ENCODE data around the gene HIRA.

Gene HIRA

DNA sequence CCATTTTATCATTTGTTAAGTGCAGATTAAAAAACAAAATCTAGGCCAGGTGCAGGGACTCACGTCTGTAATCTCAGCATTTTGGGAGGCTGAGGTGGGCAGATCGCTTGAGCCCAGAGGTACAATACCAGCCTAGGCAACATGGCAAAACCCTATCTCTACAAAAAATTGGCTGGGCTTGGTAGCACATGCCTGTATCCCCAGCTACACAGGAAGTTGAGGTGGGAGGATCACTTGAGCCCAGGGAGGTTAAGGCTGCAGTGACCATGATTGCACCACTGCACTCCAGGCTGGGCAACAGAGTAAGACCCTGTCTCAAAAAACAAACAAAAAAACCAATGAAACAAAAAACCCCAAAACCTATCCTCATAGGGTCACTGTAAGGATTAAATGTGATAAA is 32.9 kb downstream of the HIRA start:
- Histone ChIP-seq H3K36me3 (ENCODE audit: insufficient read depth, low read length) (peaks cover 92% of the 10 kb centered on the region), H4K20me1 (ENCODE audit: insufficient read depth, low read length) (no peaks in the 10 kb centered on the region; the same call in 1 of the 2 replicates), H2AFZ (ENCODE audit: low read depth, low read length) (no peak overlapping the region), H3K27ac (ENCODE audit: low read length) (0 out of 2 replicates have a peak overlapping the region, but pooled peaks have one; percentile 14), H3K4me2 (ENCODE audit: insufficient read depth, low read length) (no peak overlapping the region), H3K9ac (ENCODE audit: low read depth, low read length) (no peak overlapping the region), H3K4me1 (ENCODE audit: insufficient read depth, low read length) (no peaks in the 10 kb centered on the region), H3K9me3 (ENCODE audit: insufficient read depth, low read length, severe bottlenecking) (no peaks in the 10 kb centered on the region), H3K79me2 (ENCODE audit: insufficient read depth, low read length) (no peaks in the 10 kb centered on the region), H3K27me3 (ENCODE audit: insufficient read depth, low read length, poor library complexity) (no peaks in the 10 kb centered on the region), H3K4me3 (ENCODE audit: low read depth in 1 of 2, low read length in 2 of 2) (no peak overlapping the region)
- no peak for TF ChIP-seq EZH2 (IDR thresholded peaks at IDR 0.05; ENCODE audit: borderline replicate concordance, low read depth, low read length, severe bottlenecking)
- TF ChIP-seq, protein P1, sequence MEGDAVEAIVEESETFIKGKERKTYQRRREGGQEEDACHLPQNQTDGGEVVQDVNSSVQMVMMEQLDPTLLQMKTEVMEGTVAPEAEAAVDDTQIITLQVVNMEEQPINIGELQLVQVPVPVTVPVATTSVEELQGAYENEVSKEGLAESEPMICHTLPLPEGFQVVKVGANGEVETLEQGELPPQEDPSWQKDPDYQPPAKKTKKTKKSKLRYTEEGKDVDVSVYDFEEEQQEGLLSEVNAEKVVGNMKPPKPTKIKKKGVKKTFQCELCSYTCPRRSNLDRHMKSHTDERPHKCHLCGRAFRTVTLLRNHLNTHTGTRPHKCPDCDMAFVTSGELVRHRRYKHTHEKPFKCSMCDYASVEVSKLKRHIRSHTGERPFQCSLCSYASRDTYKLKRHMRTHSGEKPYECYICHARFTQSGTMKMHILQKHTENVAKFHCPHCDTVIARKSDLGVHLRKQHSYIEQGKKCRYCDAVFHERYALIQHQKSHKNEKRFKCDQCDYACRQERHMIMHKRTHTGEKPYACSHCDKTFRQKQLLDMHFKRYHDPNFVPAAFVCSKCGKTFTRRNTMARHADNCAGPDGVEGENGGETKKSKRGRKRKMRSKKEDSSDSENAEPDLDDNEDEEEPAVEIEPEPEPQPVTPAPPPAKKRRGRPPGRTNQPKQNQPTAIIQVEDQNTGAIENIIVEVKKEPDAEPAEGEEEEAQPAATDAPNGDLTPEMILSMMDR (IDR thresholded peaks at IDR 0.05; ENCODE audit: borderline replicate concordance, extremely low read depth, low read length, poor library complexity, severe bottlenecking) = no peak
- ATAC-seq (ENCODE audit: insufficient read depth, low read depth) (no peak), DNase-seq (no peak)

DNA sequence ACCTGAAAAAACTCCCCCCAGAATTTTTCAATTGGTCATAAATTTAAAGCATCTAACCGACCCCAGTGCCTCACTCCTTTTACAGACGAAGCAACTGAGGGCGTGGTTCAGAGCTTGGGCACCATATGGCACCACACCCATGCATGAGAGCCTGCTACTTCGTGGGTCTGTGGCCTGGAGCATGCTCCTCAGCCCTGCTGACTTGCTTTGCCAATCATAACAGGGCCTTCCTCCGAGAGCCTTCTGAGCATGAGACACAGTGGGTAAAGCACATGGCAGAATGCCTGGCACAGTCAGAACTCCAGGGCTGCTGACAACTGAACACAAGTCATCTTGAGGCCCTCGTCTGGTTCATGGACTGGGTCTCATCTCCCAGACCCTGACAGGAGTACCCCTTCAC is 33.3 kb downstream of the HIRA start:
- Histone ChIP-seq H3K4me1 (ENCODE audit: insufficient read depth, low read length) (no peaks in the 10 kb centered on the region), H3K9ac (ENCODE audit: low read depth, low read length) (no peak overlapping the region), H3K4me3 (ENCODE audit: low read depth in 1 of 2, low read length in 2 of 2) (no peak overlapping the region), H3K9me3 (ENCODE audit: insufficient read depth, low read length, severe bottlenecking) (no peaks in the 10 kb centered on the region), H3K36me3 (ENCODE audit: insufficient read depth, low read length) (peaks cover 93% of the 10 kb centered on the region), H3K4me2 (ENCODE audit: insufficient read depth, low read length) (no peak overlapping the region), H3K27ac (ENCODE audit: low read length) (no peak overlapping the region), H2AFZ (ENCODE audit: low read depth, low read length) (no peak overlapping the region), H4K20me1 (ENCODE audit: insufficient read depth, low read length) (no peaks in the 10 kb centered on the region; the same call in 1 of the 2 replicates), H3K79me2 (ENCODE audit: insufficient read depth, low read length) (no peaks in the 10 kb centered on the region), H3K27me3 (ENCODE audit: insufficient read depth, low read length, poor library complexity) (no peaks in the 10 kb centered on the region)
- ATAC-seq (ENCODE audit: insufficient read depth, low read depth) (no peak), DNase-seq (no peak)
- TF ChIP-seq EZH2 (IDR thresholded peaks at IDR 0.05; ENCODE audit: borderline replicate concordance, low read depth, low read length, severe bottlenecking) = no peak
- TF ChIP-seq, protein P1 (IDR thresholded peaks at IDR 0.05; ENCODE audit: borderline replicate concordance, extremely low read depth, low read length, poor library complexity, severe bottlenecking) = no peak

DNA sequence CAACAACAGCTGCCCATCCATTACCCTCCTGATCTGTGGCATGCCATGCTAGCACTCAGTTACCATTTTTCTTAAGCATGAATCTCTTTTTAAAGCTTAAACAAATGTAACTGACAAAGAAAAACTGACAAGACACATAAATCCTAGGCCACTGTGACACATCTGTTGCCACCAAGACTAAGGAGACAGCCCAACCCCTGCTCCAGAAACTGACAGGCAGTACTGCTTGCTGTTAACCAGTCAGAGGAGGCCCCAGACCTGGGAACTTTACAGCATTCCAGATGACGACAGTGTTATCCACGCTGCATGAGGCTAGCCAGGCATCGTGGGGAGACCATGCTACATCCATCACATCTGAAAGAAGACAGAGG is 33.8 kb downstream of the HIRA start:
- Histone ChIP-seq H3K4me2 (ENCODE audit: insufficient read depth, low read length) (no peak overlapping the region), H4K20me1 (ENCODE audit: insufficient read depth, low read length) (no peaks in the 10 kb centered on the region; the same call in 1 of the 2 replicates), H3K9ac (ENCODE audit: low read depth, low read length) (no peak overlapping the region), H3K9me3 (ENCODE audit: insufficient read depth, low read length, severe bottlenecking) (no peaks in the 10 kb centered on the region), H3K4me1 (ENCODE audit: insufficient read depth, low read length) (no peaks in the 10 kb centered on the region), H3K27me3 (ENCODE audit: insufficient read depth, low read length, poor library complexity) (no peaks in the 10 kb centered on the region), H3K27ac (ENCODE audit: low read length) (no peak overlapping the region), H2AFZ (ENCODE audit: low read depth, low read length) (no peak overlapping the region), H3K79me2 (ENCODE audit: insufficient read depth, low read length) (no peaks in the 10 kb centered on the region), H3K4me3 (ENCODE audit: low read depth in 1 of 2, low read length in 2 of 2) (no peak overlapping the region), H3K36me3 (ENCODE audit: insufficient read depth, low read length) (peaks cover 91% of the 10 kb centered on the region)
- ATAC-seq (ENCODE audit: insufficient read depth, low read depth) = no peak
- DNase-seq = no peak
- TF ChIP-seq, protein P1 (IDR thresholded peaks at IDR 0.05; ENCODE audit: borderline replicate concordance, extremely low read depth, low read length, poor library complexity, severe bottlenecking) = no peak
- TF ChIP-seq EZH2 (IDR thresholded peaks at IDR 0.05; ENCODE audit: borderline replicate concordance, low read depth, low read length, severe bottlenecking) = no peak

All from DND-41 (cell line).